Glutamatergic neuron (in vitro differentiated cells): ENCODE data around the gene MED12. TPM values are rescaled to one million over a fixed set of nuclear protein-coding genes. Genes with fewer than 3 reads are reported as not detected.
A peak's percentile ranks its signal among the peaks of the same experiment; 100 is the strongest.

ENCODE experiments used
- DNase-seq: peaks from one replicate; pipeline ENCODE4 v3.0.0; 2022
- H3K27ac Mint-ChIP-seq: one replicate; pipeline ENCODE4 v1.8.0; 2020; ENCODE audit warnings: mild to moderate bottlenecking, mixed read lengths, inconsistent platforms; ENCODE audit not compliant: unreplicated experiment
- H3K27me3 Mint-ChIP-seq: one replicate; pipeline ENCODE4 v1.8.0; 2020; ENCODE audit warnings: mild to moderate bottlenecking, moderate library complexity, mixed read lengths, inconsistent platforms; ENCODE audit not compliant: unreplicated experiment
- H3K36me3 Mint-ChIP-seq: one replicate; pipeline ENCODE4 v1.8.0; 2020; ENCODE audit warnings: mild to moderate bottlenecking, mixed read lengths, inconsistent platforms; ENCODE audit not compliant: unreplicated experiment
- H3K4me1 Mint-ChIP-seq: one replicate; pipeline ENCODE4 v1.8.0; 2020; ENCODE audit warnings: mild to moderate bottlenecking, low read depth, mixed read lengths, inconsistent platforms; ENCODE audit not compliant: unreplicated experiment
- H3K4me3 Mint-ChIP-seq: one replicate; pipeline ENCODE4 v1.8.0; 2020; ENCODE audit warnings: mild to moderate bottlenecking, mixed read lengths, inconsistent platforms; ENCODE audit not compliant: unreplicated experiment
- H3K9me3 Mint-ChIP-seq: one replicate; pipeline ENCODE4 v1.8.0; 2020; ENCODE audit warnings: mild to moderate bottlenecking, moderate library complexity, mixed read lengths, inconsistent platforms; ENCODE audit not compliant: unreplicated experiment
- total RNA-seq: library from RNA; stranded (reverse); fragmentation: NEBNext Ultra II Directional; extraction: Animal tissue kit (Norgen Biotek cat#: 25700); gene quantifications from one replicate; pipeline ENCODE4 v1.2.1, GENCODE V29; 2021; ENCODE audit not compliant: unreplicated experiment
- TF ChIP-seq, protein P1 (sequence below): fragments of 200-600 bp; sonication (generic); IDR thresholded peaks from one replicate; pipeline ENCODE4 v1.5.0; 2021; ENCODE audit not compliant: partially characterized antibody, unreplicated experiment

MED12 gene
- total RNA-seq, 1 donor from 2014 or later = 87.4 TPM

DNA sequence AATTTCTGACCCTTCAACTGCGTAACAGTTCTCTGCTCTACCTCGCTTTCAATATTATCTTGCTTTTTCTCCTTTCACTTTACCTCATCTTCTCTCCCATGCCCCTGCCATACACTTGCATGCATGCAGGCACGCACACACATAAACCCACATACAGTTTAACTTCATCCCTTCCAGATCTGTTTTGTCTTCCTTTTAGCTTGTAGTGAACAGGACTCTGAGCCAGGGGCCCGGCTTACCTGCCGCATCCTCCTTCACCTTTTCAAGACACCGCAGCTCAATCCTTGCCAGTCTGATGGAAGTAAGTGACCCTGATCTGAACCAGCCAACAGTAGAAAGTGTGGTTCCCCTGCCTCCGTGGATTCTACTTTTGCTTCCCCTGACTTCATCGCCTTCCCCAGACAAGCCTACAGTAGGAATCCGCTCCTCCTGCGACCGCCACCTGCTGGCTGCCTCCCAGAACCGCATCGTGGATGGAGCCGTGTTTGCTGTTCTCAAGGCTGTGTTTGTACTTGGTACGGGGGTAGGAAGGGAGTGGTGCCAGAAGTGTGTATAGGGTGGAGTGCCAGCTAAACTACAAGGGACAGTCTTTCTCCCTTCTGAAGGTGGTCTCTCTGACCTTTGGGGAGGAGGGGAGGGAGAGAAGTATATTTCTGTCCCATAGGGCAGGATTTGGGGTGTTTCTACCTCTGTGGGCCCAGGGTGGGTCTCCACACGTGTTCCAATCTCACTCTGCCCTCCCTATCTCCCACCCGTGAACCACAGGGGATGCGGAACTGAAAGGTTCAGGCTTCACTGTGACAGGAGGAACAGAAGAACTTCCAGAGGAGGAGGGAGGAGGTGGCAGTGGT, 10.7 kb downstream of the MED12 start:
- H3K36me3 Mint-ChIP-seq = peaks cover 5% of the 10 kb centered on the region
- H3K4me3 Mint-ChIP-seq = peak overlapping the region; percentile 18

DNA sequence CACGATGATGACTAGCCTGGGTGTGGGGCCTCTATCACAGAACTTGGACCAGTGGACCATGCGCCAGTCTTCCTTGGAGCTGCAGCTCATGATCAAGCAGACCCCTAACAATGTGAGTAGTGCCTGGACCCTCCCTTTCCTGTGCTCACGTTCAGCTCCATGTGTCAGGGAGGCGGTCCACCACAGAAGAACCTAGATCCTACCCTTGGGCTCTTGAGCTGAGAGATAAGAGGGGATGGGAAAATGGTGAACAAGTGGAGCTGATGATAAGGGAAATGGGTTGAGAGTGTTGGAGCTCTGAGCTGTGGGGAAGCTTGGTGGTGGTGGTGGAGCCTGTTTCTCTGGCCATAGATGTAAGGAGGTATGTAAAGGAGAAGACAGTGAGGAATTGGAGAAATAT, 13.1 kb downstream of the MED12 start:
- H3K27me3 Mint-ChIP-seq = peaks cover 2% of the 10 kb centered on the region
- peaks cover 9% of the 10 kb centered on the region for H3K4me1 Mint-ChIP-seq
- no peak overlapping the region for H3K4me3 Mint-ChIP-seq
- no peaks in the 10 kb centered on the region for H3K36me3 Mint-ChIP-seq
- no peak overlapping the region for H3K27ac Mint-ChIP-seq
- H3K9me3 Mint-ChIP-seq = peaks cover 6% of the 10 kb centered on the region
- no peak for DNase-seq
- TF ChIP-seq, protein P1, sequence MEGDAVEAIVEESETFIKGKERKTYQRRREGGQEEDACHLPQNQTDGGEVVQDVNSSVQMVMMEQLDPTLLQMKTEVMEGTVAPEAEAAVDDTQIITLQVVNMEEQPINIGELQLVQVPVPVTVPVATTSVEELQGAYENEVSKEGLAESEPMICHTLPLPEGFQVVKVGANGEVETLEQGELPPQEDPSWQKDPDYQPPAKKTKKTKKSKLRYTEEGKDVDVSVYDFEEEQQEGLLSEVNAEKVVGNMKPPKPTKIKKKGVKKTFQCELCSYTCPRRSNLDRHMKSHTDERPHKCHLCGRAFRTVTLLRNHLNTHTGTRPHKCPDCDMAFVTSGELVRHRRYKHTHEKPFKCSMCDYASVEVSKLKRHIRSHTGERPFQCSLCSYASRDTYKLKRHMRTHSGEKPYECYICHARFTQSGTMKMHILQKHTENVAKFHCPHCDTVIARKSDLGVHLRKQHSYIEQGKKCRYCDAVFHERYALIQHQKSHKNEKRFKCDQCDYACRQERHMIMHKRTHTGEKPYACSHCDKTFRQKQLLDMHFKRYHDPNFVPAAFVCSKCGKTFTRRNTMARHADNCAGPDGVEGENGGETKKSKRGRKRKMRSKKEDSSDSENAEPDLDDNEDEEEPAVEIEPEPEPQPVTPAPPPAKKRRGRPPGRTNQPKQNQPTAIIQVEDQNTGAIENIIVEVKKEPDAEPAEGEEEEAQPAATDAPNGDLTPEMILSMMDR = no peak

More for the DNA sequence above, 10.7 kb downstream of the MED12 start:
- no peak overlapping the region for H3K27ac Mint-ChIP-seq
- H3K9me3 Mint-ChIP-seq = peaks cover 8% of the 10 kb centered on the region
- TF ChIP-seq, protein P1 = peak; percentile 70
- peak; percentile 77 for DNase-seq
- peaks cover 12% of the 10 kb centered on the region for H3K4me1 Mint-ChIP-seq
- H3K27me3 Mint-ChIP-seq = peaks cover 2% of the 10 kb centered on the region

DNA sequence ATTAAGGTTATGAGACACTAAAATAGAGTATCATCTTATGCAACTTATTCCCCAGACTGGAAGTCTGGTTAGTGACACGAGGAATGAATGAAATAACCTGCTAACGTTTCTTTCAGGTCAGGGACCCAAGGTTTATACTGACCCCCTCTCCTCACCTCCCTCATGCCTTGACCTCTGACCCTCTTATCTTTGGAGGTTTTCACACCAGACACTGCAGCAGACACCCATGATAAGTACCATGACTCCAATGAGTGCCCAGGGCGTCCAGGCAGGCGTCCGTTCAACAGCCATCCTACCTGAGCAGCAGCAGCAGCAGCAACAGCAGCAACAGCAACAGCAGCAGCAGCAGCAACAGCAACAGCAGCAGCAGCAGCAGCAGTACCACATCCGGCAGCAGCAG, 22.0 kb downstream of the MED12 start:
- Mint-ChIP-seq H3K4me1 (peaks cover 5% of the 10 kb centered on the region), H3K27ac (no peak overlapping the region)

DNA sequence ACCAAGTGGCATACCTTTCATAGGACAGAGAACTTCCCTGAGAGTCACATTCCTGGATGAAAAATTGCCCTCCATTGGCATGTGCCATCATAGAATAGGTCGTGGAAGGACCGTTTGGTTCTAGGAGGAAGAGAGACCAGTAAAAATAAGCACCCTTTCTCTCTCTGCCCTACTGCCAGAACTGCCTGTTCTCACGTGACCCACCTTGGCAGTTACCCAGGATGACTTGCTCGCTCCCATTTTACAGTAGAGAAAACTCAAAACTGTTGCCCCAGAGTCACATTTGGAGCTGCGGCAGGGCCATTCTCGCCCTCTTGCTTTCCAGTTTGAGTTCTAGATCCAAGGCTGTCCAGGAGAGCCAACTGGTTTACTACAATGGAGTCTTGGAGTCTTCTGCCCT, 25.1 kb downstream of the MED12 start:
- Mint-ChIP-seq H3K4me3 (no peak overlapping the region), H3K4me1 (peaks cover 5% of the 10 kb centered on the region), H3K9me3 (peaks cover 4% of the 10 kb centered on the region), H3K36me3 (no peaks in the 10 kb centered on the region), H3K27me3 (peaks cover 3% of the 10 kb centered on the region), H3K27ac (no peak overlapping the region)
- TF ChIP-seq, protein P1 = no peak
- DNase-seq = no peak

More for the DNA sequence above, 22.0 kb downstream of the MED12 start:
- H3K27me3 Mint-ChIP-seq = peaks cover 3% of the 10 kb centered on the region
- no peak overlapping the region for H3K4me3 Mint-ChIP-seq
- no peak for DNase-seq
- no peaks in the 10 kb centered on the region for H3K9me3 Mint-ChIP-seq
- no peaks in the 10 kb centered on the region for H3K36me3 Mint-ChIP-seq
- TF ChIP-seq, protein P1 = no peak

DNA sequence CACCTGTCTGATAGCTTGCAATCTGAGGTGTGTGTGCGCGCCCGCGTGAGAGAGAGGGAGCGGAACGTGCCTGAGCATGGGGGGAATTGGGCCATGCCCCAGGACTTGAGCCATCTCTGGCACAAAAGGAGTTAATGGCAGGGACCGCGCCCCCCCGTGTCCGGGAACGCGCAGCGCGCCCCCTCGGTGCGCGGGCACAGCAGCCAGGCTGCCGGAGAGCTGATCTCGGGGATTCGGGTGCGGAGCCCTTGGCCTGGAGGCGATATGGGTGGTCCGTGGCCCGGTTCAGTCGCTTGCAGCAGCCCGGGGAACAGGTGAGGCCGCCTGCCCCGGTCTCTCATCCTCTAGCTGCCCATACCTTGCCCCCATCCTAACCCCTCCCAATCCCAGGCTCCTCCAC, 26.3 kb downstream of the MED12 start, which contains the start of gene NLGN3:
NLGN3 (plus strand) TSS at position 191 of the 400 bp plus-strand sequence. CDS start 2,909 bp downstream, outside the sequence.
- TF ChIP-seq, protein P1 = no peak
- Mint-ChIP-seq H3K36me3 (no peaks in the 10 kb centered on the region), H3K9me3 (peaks cover 4% of the 10 kb centered on the region), H3K4me1 (peaks cover 5% of the 10 kb centered on the region), H3K27me3 (peaks cover 3% of the 10 kb centered on the region), H3K27ac (peak within 1 kb of the TSS; percentile 53), H3K4me3 (peak within 1 kb of the TSS; percentile 86)
- DNase-seq = peak; percentile 18
